Measurements from ENCODE around the gene PPP6R1. TPM values are rescaled to one million over a fixed set of nuclear protein-coding genes. Genes with fewer than 3 reads are reported as not detected.

Gene PPP6R1
- total RNA-seq, 1 experiment from 2014 or later = 79.7 TPM

DNA sequence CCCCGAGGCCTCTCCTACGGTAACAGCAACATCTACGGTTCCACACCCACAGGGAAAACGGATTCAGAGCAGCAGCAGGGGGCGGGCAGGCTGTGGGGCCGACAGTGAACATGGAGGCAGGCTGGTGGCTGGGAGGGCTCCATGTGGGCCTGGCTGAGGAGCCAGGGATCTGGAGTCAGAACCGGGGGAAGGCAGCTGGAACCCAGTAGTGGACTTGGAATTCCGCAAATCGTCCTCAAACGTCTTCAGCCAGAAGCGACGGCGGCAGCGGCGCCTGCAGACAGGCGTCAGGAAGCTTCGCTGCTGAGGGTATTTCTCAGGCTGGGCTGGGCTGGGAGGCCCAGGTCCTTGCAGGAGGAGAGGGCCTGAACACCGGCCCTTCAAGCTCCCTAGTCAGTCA is 32.0 kb downstream of the PPP6R1 start:
- Histone ChIP-seq H3K23me2 (ENCODE audit: insufficient read length, low read depth, low read length, poor library complexity, severe bottlenecking) (no peaks in the 10 kb centered on the region), H4K5ac (ENCODE audit: insufficient read length, low read depth, low read length) (no peak overlapping the region), H2BK12ac (ENCODE audit: insufficient read length, low read depth, low read length) (no peak overlapping the region), H3K14ac (ENCODE audit: insufficient read depth, low read length) (no peak overlapping the region; the same call in 1 of the 2 replicates), H3K4me1 (ENCODE audit: insufficient read depth, low read length) (no peaks in the 10 kb centered on the region), H2BK15ac (ENCODE audit: low read depth, low read length) (no peak overlapping the region), H2BK5ac (ENCODE audit: insufficient read length, low read length) (no peak overlapping the region), H3K18ac (ENCODE audit: insufficient read length, low read depth, low read length) (no peak overlapping the region), H4K20me1 (ENCODE audit: control insufficient read depth, insufficient read depth, insufficient read length) (no peaks in the 10 kb centered on the region), H2AK5ac (ENCODE audit: insufficient read length, low read length) (no peak overlapping the region), H2AFZ (ENCODE audit: low read length) (no peak overlapping the region), H2BK120ac (ENCODE audit: low read depth, low read length, poor library complexity, severe bottlenecking) (no peak overlapping the region), H3K4me2 (ENCODE audit: insufficient read depth, insufficient read length, low read length) (no peak overlapping the region), H3K9me3 (ENCODE audit: control insufficient read depth, low read depth, low read length) (no peaks in the 10 kb centered on the region), H3K4ac (ENCODE audit: low read depth, low read length) (no peak overlapping the region), H3T11ph (ENCODE audit: low read length) (no peak overlapping the region), H4K91ac (ENCODE audit: insufficient read length, low read depth, low read length) (no peak overlapping the region), H3K9ac (ENCODE audit: extremely low read depth, insufficient read length, low read length) (no peak overlapping the region), H3K79me2 (ENCODE audit: insufficient read depth, low read length) (no peaks in the 10 kb centered on the region), H3K27ac (ENCODE audit: insufficient read length, low read depth, low read length) (no peak overlapping the region), H3K27me3 (ENCODE audit: insufficient read depth, low read length) (no peaks in the 10 kb centered on the region), H3K79me1 (ENCODE audit: insufficient read depth, low read depth, low read length, poor library complexity, severe bottlenecking) (no peaks in the 10 kb centered on the region), H2BK20ac (ENCODE audit: low read depth, low read length, poor library complexity, severe bottlenecking) (no peak overlapping the region), H4K8ac (replicated peaks; ENCODE audit: insufficient read length, low read depth, low read length) (no peak overlapping the region), H3K56ac (ENCODE audit: insufficient read length, low read depth, low read length) (no peak overlapping the region), H3K23ac (ENCODE audit: insufficient read length, low read depth, low read length) (no peak overlapping the region)
- WGBS (ENCODE audit: extremely low coverage, insufficient read length, low lambda C conversion rate) = no CpG with 5 or more reads among the region's 18 CpGs
- TF ChIP-seq CTCF (conservative IDR thresholded peaks at IDR 0.05) = no peak
- no peaks in the 10 kb centered on the region; the same call in 1 of the 2 replicates for H3K27me3 Mint-ChIP-seq (ENCODE audit: low read depth)
- peaks cover 0 to 6% of the 10 kb centered on the region in 2 experiments; a peak in 2 of 4 replicates for H3K4me1 Mint-ChIP-seq
- DNase-seq = peak; percentile 22
- H3K9me3 Mint-ChIP-seq = no peaks in the 10 kb centered on the region
- peaks cover 7 to 19% (median 17%) of the 10 kb centered on the region in 3 experiments; a peak in 6 of 7 replicates for H3K36me3 Mint-ChIP-seq (ENCODE audit: insufficient read depth in 1 of 3, low read depth in 3 of 3)
- no peak overlapping the region for H3K4me3 Mint-ChIP-seq
- H3K27ac Mint-ChIP-seq = peak overlapping the region in 1 of 3 experiments; percentile 12; a peak in 1 of 7 replicates

All from H9 (cell line).